Measurements from ENCODE around the gene MGAT4C.
"Not testable (repeated sequence)": the region's sequence is repeated elsewhere in the genome, so short reads cannot be mapped to it uniquely, and the experiment has no call there.

MGAT4C gene

GRCh38 chr12:86256163-86256562 is at the start of gene MGAT4C:
Gene MGAT4C, minus strand, starts transcription at chr12:86256391.
- H3K36me3 ChIP-seq, result no peaks in the 10 kb centered on the region
- H3K4me3 ChIP-seq (ENCODE audit: low read depth in 1 of 2, low read length in 1 of 2), result no peak within 1 kb of the TSS
- TF ChIP-seq CTCF (IDR thresholded peaks at IDR 0.05), result no peak
- H3K27me3 ChIP-seq, result no peaks in the 10 kb centered on the region
- no peak within 1 kb of the TSS for H3K27ac ChIP-seq
- no peaks in the 10 kb centered on the region for H3K9me3 ChIP-seq
- no peaks in the 10 kb centered on the region for H3K4me1 ChIP-seq (ENCODE audit: control insufficient read depth in 1 of 2, insufficient read depth in 1 of 2, low read depth in 1 of 2, low read length in 1 of 2)

- H3K4me3 ChIP-seq (ENCODE audit: low read depth in 1 of 2, low read length in 1 of 2); H3K36me3 ChIP-seq; H3K27me3 ChIP-seq; H3K27ac ChIP-seq; H3K4me1 ChIP-seq (ENCODE audit: control insufficient read depth in 1 of 2, insufficient read depth in 1 of 2, low read depth in 1 of 2, low read length in 1 of 2); H3K9me3 ChIP-seq: not testable (repeated sequence)
These were observed 40.2 kb upstream of the MGAT4C start for GRCh38 chr12:86296396-86296795.

- Histone ChIP-seq H3K4me1 (ENCODE audit: control insufficient read depth in 1 of 2, insufficient read depth in 1 of 2, low read depth in 1 of 2, low read length in 1 of 2) (no peaks in the 10 kb centered on the region), H3K9me3 (no peaks in the 10 kb centered on the region), H3K27me3 (no peaks in the 10 kb centered on the region), H3K36me3 (no peaks in the 10 kb centered on the region), H3K27ac (no peak overlapping the region), H3K4me3 (ENCODE audit: low read depth in 1 of 2, low read length in 1 of 2) (no peak overlapping the region)
- no peak for TF ChIP-seq CTCF (IDR thresholded peaks at IDR 0.05)
These were observed 37.6 kb upstream of the MGAT4C start for GRCh38 chr12:86293682-86294240.

GRCh38 chr12:86292480-86292879 is 36.3 kb upstream of the MGAT4C start:
- Histone ChIP-seq H3K4me1 (ENCODE audit: control insufficient read depth in 1 of 2, insufficient read depth in 1 of 2, low read depth in 1 of 2, low read length in 1 of 2) (no peaks in the 10 kb centered on the region), H3K4me3 (ENCODE audit: low read depth in 1 of 2, low read length in 1 of 2) (no peak overlapping the region), H3K27me3 (no peaks in the 10 kb centered on the region), H3K9me3 (no peaks in the 10 kb centered on the region), H3K36me3 (no peaks in the 10 kb centered on the region), H3K27ac (no peak overlapping the region)
- TF ChIP-seq CTCF (IDR thresholded peaks at IDR 0.05), result no peak

- Histone ChIP-seq H3K4me3 (ENCODE audit: low read depth in 1 of 2, low read length in 1 of 2) (no peak overlapping the region), H3K36me3 (no peaks in the 10 kb centered on the region), H3K27ac (no peak overlapping the region), H3K9me3 (no peaks in the 10 kb centered on the region), H3K27me3 (no peaks in the 10 kb centered on the region), H3K4me1 (ENCODE audit: control insufficient read depth in 1 of 2, insufficient read depth in 1 of 2, low read depth in 1 of 2, low read length in 1 of 2) (no peaks in the 10 kb centered on the region)
- no peak for TF ChIP-seq CTCF (IDR thresholded peaks at IDR 0.05)
These were observed 34.4 kb upstream of the MGAT4C start for GRCh38 chr12:86290615-86291014.

GRCh38 chr12:86286119-86286518 is 29.9 kb upstream of the MGAT4C start:
- no peaks in the 10 kb centered on the region for H3K36me3 ChIP-seq
- H3K4me1 ChIP-seq (ENCODE audit: control insufficient read depth in 1 of 2, insufficient read depth in 1 of 2, low read depth in 1 of 2, low read length in 1 of 2), result no peaks in the 10 kb centered on the region
- no peaks in the 10 kb centered on the region for H3K27me3 ChIP-seq
- no peaks in the 10 kb centered on the region for H3K9me3 ChIP-seq
- H3K27ac ChIP-seq, result no peak overlapping the region
- no peak for TF ChIP-seq CTCF (IDR thresholded peaks at IDR 0.05)
- H3K4me3 ChIP-seq (ENCODE audit: low read depth in 1 of 2, low read length in 1 of 2), result no peak overlapping the region
